Measurements from ENCODE around the gene SRF.
"Not testable (repeated sequence)": the region's sequence is repeated elsewhere in the genome, so short reads cannot be mapped to it uniquely, and the experiment has no call there.

The SRF gene

DNA sequence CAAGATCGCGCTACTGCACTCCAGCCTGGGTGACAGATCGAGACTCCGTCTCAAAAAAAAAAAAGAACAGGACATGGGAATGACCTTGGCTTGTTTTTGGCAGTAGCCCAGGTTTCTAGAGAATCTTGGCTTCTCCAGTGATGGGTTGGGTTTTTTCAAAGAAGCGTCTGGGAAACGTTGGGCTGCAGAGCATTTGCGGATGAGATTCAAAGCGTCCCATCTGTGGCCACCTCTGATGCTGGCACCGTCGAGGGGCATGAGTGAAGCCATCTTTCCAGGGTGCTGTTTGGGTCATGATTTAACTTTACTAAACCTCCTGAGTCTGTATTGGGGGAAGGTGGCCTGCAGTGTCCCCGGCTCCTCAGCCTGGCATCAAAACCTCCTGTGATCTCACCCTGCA is 43.2 kb upstream of the SRF start:
- H3K4me3 ChIP-seq (ENCODE audit: low read depth, low read length), result no peak overlapping the region
- TF ChIP-seq, protein P1, sequence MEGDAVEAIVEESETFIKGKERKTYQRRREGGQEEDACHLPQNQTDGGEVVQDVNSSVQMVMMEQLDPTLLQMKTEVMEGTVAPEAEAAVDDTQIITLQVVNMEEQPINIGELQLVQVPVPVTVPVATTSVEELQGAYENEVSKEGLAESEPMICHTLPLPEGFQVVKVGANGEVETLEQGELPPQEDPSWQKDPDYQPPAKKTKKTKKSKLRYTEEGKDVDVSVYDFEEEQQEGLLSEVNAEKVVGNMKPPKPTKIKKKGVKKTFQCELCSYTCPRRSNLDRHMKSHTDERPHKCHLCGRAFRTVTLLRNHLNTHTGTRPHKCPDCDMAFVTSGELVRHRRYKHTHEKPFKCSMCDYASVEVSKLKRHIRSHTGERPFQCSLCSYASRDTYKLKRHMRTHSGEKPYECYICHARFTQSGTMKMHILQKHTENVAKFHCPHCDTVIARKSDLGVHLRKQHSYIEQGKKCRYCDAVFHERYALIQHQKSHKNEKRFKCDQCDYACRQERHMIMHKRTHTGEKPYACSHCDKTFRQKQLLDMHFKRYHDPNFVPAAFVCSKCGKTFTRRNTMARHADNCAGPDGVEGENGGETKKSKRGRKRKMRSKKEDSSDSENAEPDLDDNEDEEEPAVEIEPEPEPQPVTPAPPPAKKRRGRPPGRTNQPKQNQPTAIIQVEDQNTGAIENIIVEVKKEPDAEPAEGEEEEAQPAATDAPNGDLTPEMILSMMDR (IDR thresholded peaks at IDR 0.05; ENCODE audit: low read depth, low read length), result no peak

DNA sequence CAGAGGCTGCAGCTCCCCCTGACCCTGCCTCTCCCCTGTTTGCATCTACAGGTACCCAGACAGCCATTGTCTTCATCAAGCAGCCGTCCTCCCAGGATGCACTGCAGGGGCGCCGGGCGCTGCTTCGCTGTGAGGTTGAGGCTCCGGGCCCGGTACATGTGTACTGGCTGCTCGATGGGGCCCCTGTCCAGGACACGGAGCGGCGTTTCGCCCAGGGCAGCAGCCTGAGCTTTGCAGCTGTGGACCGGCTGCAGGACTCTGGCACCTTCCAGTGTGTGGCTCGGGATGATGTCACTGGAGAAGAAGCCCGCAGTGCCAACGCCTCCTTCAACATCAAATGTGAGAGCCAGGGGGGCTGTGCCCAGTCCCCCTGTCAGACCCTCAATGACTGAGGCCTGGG is 42.1 kb upstream of the SRF start:
- TF ChIP-seq, protein P1 (IDR thresholded peaks at IDR 0.05; ENCODE audit: low read depth, low read length), result no peak

DNA sequence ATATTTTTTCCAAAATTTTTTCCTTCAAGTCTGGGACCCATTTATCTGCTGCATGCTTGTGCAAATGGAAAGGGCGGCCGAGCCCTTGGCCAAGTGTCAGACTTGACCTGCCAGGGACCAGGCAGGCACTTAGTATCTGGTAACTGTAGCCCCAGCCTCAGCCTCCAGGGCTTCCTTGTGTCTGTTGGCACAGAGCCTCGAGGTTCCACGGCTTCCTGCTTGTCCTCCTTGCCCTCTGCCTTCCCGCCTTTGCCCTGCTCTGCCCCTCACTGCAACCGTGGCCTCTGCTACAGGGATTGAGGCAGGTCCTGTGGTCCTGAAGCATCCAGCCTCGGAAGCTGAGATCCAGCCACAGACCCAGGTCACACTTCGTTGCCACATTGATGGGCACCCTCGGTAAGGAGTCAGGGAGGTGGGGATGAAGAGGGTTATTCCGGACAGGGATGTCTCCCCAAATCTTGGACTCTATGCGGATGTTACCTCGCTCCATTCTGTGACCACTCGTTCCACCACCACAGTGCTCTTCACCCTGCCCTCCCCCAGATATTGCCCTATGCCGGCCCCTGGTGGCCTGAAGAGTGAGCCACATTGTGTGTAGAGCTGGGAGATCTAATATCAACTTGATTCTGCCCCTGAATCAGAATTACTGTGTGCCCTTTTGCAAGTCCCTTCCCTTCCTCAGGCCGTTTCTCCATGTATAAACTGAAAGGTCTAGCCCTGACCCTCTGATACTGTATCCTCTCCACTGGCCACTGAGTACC is 41.5 kb upstream of the SRF start:
- no peak overlapping the region for H3K4me3 ChIP-seq (ENCODE audit: low read depth, low read length)
- TF ChIP-seq, protein P1 (IDR thresholded peaks at IDR 0.05; ENCODE audit: low read depth, low read length), result peak; percentile 83

More for the DNA sequence above, 42.1 kb upstream of the SRF start:
- H3K4me3 ChIP-seq (ENCODE audit: low read depth, low read length), result no peak overlapping the region

DNA sequence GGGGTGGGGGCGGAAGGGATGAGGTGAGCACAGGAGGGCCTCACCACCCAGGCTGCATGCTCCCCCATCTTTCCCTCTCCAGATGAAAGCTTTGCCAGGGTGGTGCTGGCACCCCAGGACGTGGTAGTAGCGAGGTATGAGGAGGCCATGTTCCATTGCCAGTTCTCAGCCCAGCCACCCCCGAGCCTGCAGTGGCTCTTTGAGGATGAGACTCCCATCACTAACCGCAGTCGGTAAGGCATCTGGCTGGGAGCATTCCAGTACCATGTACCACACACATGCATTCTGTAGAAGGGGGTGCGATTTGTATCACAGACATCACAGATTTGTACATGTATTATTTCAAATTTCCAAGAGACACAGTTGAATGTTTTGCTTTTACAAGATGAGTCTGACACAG is 40.6 kb upstream of the SRF start:
- H3K4me3 ChIP-seq (ENCODE audit: low read depth, low read length), result no peak overlapping the region
- TF ChIP-seq, protein P1 (IDR thresholded peaks at IDR 0.05; ENCODE audit: low read depth, low read length), result no peak

DNA sequence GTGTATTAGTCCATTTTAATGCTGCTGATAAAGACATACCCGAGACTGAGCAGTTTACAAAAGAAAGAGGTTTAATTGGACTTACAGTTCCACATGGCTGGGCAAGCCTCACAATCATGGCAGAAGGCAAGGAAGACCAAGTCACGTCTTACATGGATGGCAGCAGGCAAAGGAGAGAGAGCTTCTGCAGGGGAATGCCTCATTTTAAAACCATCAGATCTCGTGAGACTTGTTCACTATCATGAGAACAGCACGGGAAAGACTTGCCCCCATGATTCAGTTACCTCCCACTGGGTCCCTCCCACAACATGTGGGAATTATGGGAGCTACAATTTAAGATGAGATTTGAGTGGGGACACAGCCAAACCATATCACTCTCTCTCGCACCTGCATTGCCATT is 39.7 kb upstream of the SRF start:
- not testable (repeated sequence) for H3K4me3 ChIP-seq (ENCODE audit: low read depth, low read length)

DNA sequence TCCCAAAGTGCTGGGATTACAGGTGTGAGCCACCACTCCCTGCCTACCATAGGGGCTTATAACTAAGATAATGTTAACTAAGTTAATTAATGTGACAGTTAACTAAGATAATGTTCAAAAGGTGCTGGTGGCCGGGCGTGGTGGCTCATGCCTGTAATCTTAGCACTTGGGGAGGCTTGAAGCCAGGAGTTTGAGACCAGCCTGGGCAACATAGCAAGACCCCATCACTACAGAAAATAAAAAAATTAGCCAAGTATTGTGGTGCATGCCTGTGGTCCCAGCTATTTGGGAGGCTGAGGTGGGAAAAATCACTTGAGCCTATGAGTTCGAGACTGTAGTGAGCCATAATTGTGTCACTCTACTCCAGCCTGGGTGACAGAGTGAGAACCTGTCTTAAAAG is 32.8 kb upstream of the SRF start:
- no peak overlapping the region for H3K4me3 ChIP-seq (ENCODE audit: low read depth, low read length)
- TF ChIP-seq, protein P1 (IDR thresholded peaks at IDR 0.05; ENCODE audit: low read depth, low read length), result no peak

DNA sequence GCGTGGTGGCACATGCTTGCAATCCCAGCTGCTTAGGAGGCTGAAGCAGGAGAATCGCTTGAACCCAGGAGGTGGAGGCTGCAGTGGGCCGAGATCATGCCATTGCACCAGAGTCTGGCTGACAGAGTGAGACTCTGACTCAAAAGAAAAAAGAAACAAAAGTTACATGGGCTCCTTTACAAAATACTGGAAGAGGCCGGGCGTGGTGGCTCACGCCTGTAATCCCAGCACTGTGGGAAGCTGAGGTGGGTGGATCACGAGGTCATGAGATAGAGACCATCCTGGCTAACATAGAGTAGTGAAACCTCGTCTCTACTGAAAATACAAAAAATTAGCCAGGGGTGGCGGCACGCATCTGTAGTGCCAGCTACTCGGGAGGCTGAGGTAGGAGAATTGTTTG is 31.1 kb upstream of the SRF start:
- not testable (repeated sequence) for H3K4me3 ChIP-seq (ENCODE audit: low read depth, low read length)

DNA sequence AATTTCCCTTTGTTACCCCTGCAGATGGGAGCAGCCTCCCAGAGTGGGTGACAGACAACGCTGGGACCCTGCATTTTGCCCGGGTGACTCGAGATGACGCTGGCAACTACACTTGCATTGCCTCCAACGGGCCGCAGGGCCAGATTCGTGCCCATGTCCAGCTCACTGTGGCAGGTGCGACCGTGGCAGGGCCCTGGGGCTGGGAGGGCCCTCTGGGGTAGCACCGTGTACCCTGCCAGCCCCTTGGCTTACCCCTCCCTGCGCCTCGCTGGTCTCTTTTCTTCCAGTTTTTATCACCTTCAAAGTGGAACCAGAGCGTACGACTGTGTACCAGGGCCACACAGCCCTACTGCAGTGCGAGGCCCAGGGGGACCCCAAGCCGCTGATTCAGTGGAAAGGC is 29.4 kb upstream of the SRF start:
- H3K4me3 ChIP-seq (ENCODE audit: low read depth, low read length), result no peak overlapping the region
- TF ChIP-seq, protein P1 (IDR thresholded peaks at IDR 0.05; ENCODE audit: low read depth, low read length), result no peak

Data from WI38 (cell line).